Colonic mucosa (tissue), 4 donors: Measurements from ENCODE around the gene SORL1-AS1.
A peak's percentile ranks its signal among the peaks of the same experiment; 100 is the strongest.

Experiments
- DNase-seq: peaks from one replicate; pipeline ENCODE4 v3.0.0-alpha.2; 2020
- H3K27ac ChIP-seq: fragments of 200-600 bp; one replicate; pipeline ENCODE4 v1.8.0; 2021
- H3K27me3 ChIP-seq: fragments of 200-600 bp; one replicate; pipeline ENCODE4 v1.8.0; 2021
- H3K36me3 ChIP-seq: fragments of 200-600 bp; one replicate; pipeline ENCODE4 v1.8.0; 2021
- H3K4me1 ChIP-seq: fragments of 200-600 bp; one replicate; pipeline ENCODE4 v1.8.0; 2021; ENCODE audit warnings: mild to moderate bottlenecking
- H3K4me3 ChIP-seq: fragments of 200-600 bp; one replicate; pipeline ENCODE4 v1.8.0; 2021
- H3K9ac ChIP-seq, 2 donors: one replicate each; pipeline ENCODE4 v1.7.0; 2013; ENCODE audit warnings: control low read depth in 2 of 2, low read depth in 2 of 2, low read length in 2 of 2
- H3K9me3 ChIP-seq: fragments of 200-600 bp; one replicate; pipeline ENCODE4 v1.8.0; 2021
- CTCF ChIP-seq: fragments of 200-600 bp; IDR thresholded peaks from one replicate; pipeline ENCODE4 v1.8.0; 2022; ENCODE audit warnings: antibody characterized with exemption, mild to moderate bottlenecking
- intact Hi-C: fragments of 100-400 bp; cut with DNase I; formaldehyde crosslinking; loops from one replicate; pipeline ENCODE4 v1.14.1; 2022
- donor health status: healthy.
- donor health status: DM: no; HTN: no; CAD: no.
- donor health status: DM: no; HTN: no; CAD: no.

Gene SORL1-AS1

GRCh38 chr11:121450401-121450800 lies 2.4 kb downstream of the SORL1-AS1 start:
- peak overlapping the region; percentile 92 for H3K27ac ChIP-seq
- no peaks in the 10 kb centered on the region for H3K27me3 ChIP-seq
- intact Hi-C loops, result no loop called here
- no peaks in the 10 kb centered on the region for H3K36me3 ChIP-seq
- peak overlapping the region; percentile 44 to 71 for H3K9ac ChIP-seq
- no peak for DNase-seq
- no peak for TF ChIP-seq CTCF
- H3K4me1 ChIP-seq, result no peaks in the 10 kb centered on the region
- H3K9me3 ChIP-seq, result no peaks in the 10 kb centered on the region
- H3K4me3 ChIP-seq, result no peak overlapping the region

GRCh38 chr11:121449626-121450025 lies 3.1 kb downstream of the SORL1-AS1 start:
- H3K9ac ChIP-seq, result no peak overlapping the region
- H3K36me3 ChIP-seq, result no peaks in the 10 kb centered on the region
- no peak overlapping the region for H3K27ac ChIP-seq
- DNase-seq, result no peak
- H3K9me3 ChIP-seq, result no peaks in the 10 kb centered on the region
- no peak overlapping the region for H3K4me3 ChIP-seq
- H3K4me1 ChIP-seq, result no peaks in the 10 kb centered on the region
- intact Hi-C loops, result loop anchor here (10.0 kb wide), 1 partner anchor 125 kb away; no protein-coding TSS in a partner anchor
- H3K27me3 ChIP-seq, result no peaks in the 10 kb centered on the region
- no peak for TF ChIP-seq CTCF

- Histone ChIP-seq H3K9ac (no peak overlapping the region), H3K27ac (no peak overlapping the region)
Observed at GRCh38 chr11:121449123-121449522, 3.6 kb downstream of the SORL1-AS1 start.

GRCh38 chr11:121448431-121448941 lies 4.3 kb downstream of the SORL1-AS1 start:
- intact Hi-C loops, result loop anchor here (10.0 kb wide), 1 partner anchor 124 kb away; no protein-coding TSS in a partner anchor
- H3K4me1 ChIP-seq, result no peaks in the 10 kb centered on the region

More at GRCh38 chr11:121449123-121449522, 3.6 kb downstream of the SORL1-AS1 start:
- Histone ChIP-seq H3K36me3 (no peaks in the 10 kb centered on the region), H3K9me3 (no peaks in the 10 kb centered on the region), H3K27me3 (no peaks in the 10 kb centered on the region), H3K4me1 (no peaks in the 10 kb centered on the region), H3K4me3 (no peak overlapping the region)
- no peak for TF ChIP-seq CTCF
- intact Hi-C loops, result loop anchor here (10.0 kb wide), 1 partner anchor 124 kb away; no protein-coding TSS in a partner anchor
- no peak for DNase-seq

GRCh38 chr11:121448011-121448410 lies 4.8 kb downstream of the SORL1-AS1 start:
- no peaks in the 10 kb centered on the region for H3K4me1 ChIP-seq
- H3K36me3 ChIP-seq, result no peaks in the 10 kb centered on the region
- DNase-seq, result no peak
- H3K27me3 ChIP-seq, result no peaks in the 10 kb centered on the region
- intact Hi-C loops, result loop anchor here (10.0 kb wide), 1 partner anchor 123 kb away; no protein-coding TSS in a partner anchor
- no peak overlapping the region for H3K9ac ChIP-seq
- H3K4me3 ChIP-seq, result no peak overlapping the region
- TF ChIP-seq CTCF, result no peak
- no peaks in the 10 kb centered on the region for H3K9me3 ChIP-seq
- no peak overlapping the region for H3K27ac ChIP-seq

More at GRCh38 chr11:121448431-121448941, 4.3 kb downstream of the SORL1-AS1 start:
- H3K9me3 ChIP-seq, result no peaks in the 10 kb centered on the region
- H3K36me3 ChIP-seq, result no peaks in the 10 kb centered on the region
- H3K27ac ChIP-seq, result no peak overlapping the region
- TF ChIP-seq CTCF, result no peak
- H3K27me3 ChIP-seq, result no peaks in the 10 kb centered on the region
- no peak overlapping the region for H3K9ac ChIP-seq
- H3K4me3 ChIP-seq, result no peak overlapping the region
- no peak for DNase-seq
